B cell (primary cell): ENCODE measurements around the gene IL1RAPL1. TPM values are rescaled to one million over a fixed set of nuclear protein-coding genes. Genes with fewer than 3 reads are reported as not detected.

Source experiments
- ATAC-seq: fragments of 200-7000 bp; cut with Tn5 transposase; one replicate; pipeline ENCODE4 v1.10.0; 2021; ENCODE audit warnings: low read depth, mild to moderate bottlenecking, moderate number of reproducible peaks, moderate library complexity
- CTCF ChIA-PET: fragments of 350-600 bp; sonication (Branson Sonifier 250); formaldehyde crosslinking; loops from one replicate; lab custom pipeline; 2021; ENCODE audit warnings: antibody characterized with exemption, inconsistent platforms; lab: Charles Lee
- POLR2A ChIA-PET: fragments of 350-600 bp; sonication (Branson Sonifier 250); formaldehyde crosslinking; loops from one replicate; lab custom pipeline; 2021; ENCODE audit warnings: antibody characterized with exemption; lab: Charles Lee
- DNase-seq: peaks from one replicate; pipeline ENCODE4 v3.0.0; 2013
- H2AFZ ChIP-seq: 2 replicates; pipeline ENCODE4 v1.6.1; 2012; ENCODE audit warnings: mild to moderate bottlenecking, low read depth, low read length; ENCODE audit not compliant: insufficient read depth, poor library complexity, severe bottlenecking
- H3K27ac ChIP-seq, 2 donors: 1 replicate in 1 of 2; 2 replicates in 1 of 2; pipeline ENCODE4 v1.5.1; 2012 to 2013; ENCODE audit warnings: low read length in 2 of 2, mild to moderate bottlenecking in 2 of 2, moderate library complexity in 1 of 2
- H3K27me3 ChIP-seq, 4 experiments: fragments of 200-600 bp in 1 of 4; sonication (generic) in 1 of 4; replicated peaks in 1 of 4; 1 replicate in 2 of 4; 2 replicates in 2 of 4; pipeline versions ENCODE4 v1.6.1 to v1.7.0; 2013 to 2016; ENCODE audit warnings: low read length in 3 of 4, mild to moderate bottlenecking in 2 of 4, mixed read lengths in 1 of 4, moderate library complexity in 1 of 4; ENCODE audit not compliant: insufficient read depth in 4 of 4, control insufficient read depth in 3 of 4; ENCODE audit errors: control extremely low read depth in 1 of 4
- H3K36me3 ChIP-seq, 2 experiments: replicated peaks in 1 of 2; 1 replicate in 1 of 2; 2 replicates in 1 of 2; pipeline versions ENCODE4 v1.6.1 to v1.7.1; 2013; ENCODE audit warnings: low read length in 1 of 2; ENCODE audit not compliant: insufficient read depth in 2 of 2, control insufficient read depth in 1 of 2; ENCODE audit errors: control extremely low read depth in 1 of 2, extremely low read depth in 1 of 2
- H3K4me1 ChIP-seq, 2 donors: fragments of 200-600 bp in 1 of 2; sonication (generic) in 1 of 2; 1 replicate in 1 of 2; 2 replicates in 1 of 2; pipeline versions ENCODE4 v1.5.1 to v1.6.1; 2013 to 2017; ENCODE audit warnings: low read length in 2 of 2; ENCODE audit not compliant: control insufficient read depth in 2 of 2, insufficient read depth in 2 of 2
- H3K4me2 ChIP-seq: replicated peaks from 2 replicates; pipeline ENCODE3; 2012; ENCODE audit warnings: mild to moderate bottlenecking, low read depth, low read length; ENCODE audit not compliant: poor library complexity, severe bottlenecking
- H3K4me3 ChIP-seq, 5 experiments: fragments of 200-600 bp in 1 of 5; sonication (generic) in 1 of 5; 1 replicate in 3 of 5; 2 replicates in 2 of 5; pipeline versions ENCODE4 v1.5.1 to v1.7.0; 2011 to 2016; ENCODE audit warnings: low read length in 4 of 5, mild to moderate bottlenecking in 4 of 5, low read depth in 2 of 5, control low read depth in 1 of 5, moderate library complexity in 1 of 5; ENCODE audit not compliant: insufficient read depth in 1 of 5; ENCODE audit errors: control extremely low read depth in 1 of 5, extremely low read depth in 1 of 5
- H3K79me2 ChIP-seq: fragments of 200-600 bp; sonication (generic); one replicate; pipeline ENCODE4 v1.6.0; 2016; ENCODE audit warnings: low read length; ENCODE audit not compliant: control insufficient read depth, insufficient read depth
- H3K9ac ChIP-seq: fragments of 200-600 bp; sonication (generic); 2 replicates; pipeline ENCODE4 v1.6.1; 2017; ENCODE audit warnings: mild to moderate bottlenecking, low read length, moderate library complexity
- H3K9me3 ChIP-seq, 3 donors: one replicate each; pipeline versions ENCODE4 v1.6.1 to v1.7.1; 2013; ENCODE audit warnings: low read length in 2 of 3; ENCODE audit not compliant: control insufficient read depth in 2 of 3, insufficient read depth in 1 of 3; ENCODE audit errors: control extremely low read depth in 1 of 3
- H4K20me1 ChIP-seq: 2 replicates; pipeline ENCODE4 v1.6.0; 2012; ENCODE audit warnings: mild to moderate bottlenecking, low read length; ENCODE audit not compliant: insufficient read depth, control insufficient read depth, poor library complexity, severe bottlenecking
- H3K27ac Mint-ChIP-seq: one replicate; pipeline ENCODE4 v1.8.0; 2021; ENCODE audit warnings: mixed read lengths
- H3K27me3 Mint-ChIP-seq: one replicate; pipeline ENCODE4 v1.8.0; 2021; ENCODE audit warnings: mixed read lengths
- H3K4me1 Mint-ChIP-seq: one replicate; pipeline ENCODE4 v1.8.0; 2021; ENCODE audit warnings: mixed read lengths
- H3K4me3 Mint-ChIP-seq: one replicate; pipeline ENCODE4 v1.8.0; 2021; ENCODE audit warnings: mixed read lengths
- H3K9me3 Mint-ChIP-seq: one replicate; pipeline ENCODE4 v1.8.0; 2022; ENCODE audit warnings: mixed read lengths; ENCODE audit not compliant: insufficient read depth
- CTCF ChIP-seq: fragments of 200-600 bp; IDR thresholded peaks from one replicate; pipeline ENCODE4 v1.8.0; 2022; ENCODE audit warnings: antibody characterized with exemption, mild to moderate bottlenecking
- EZH2 ChIP-seq: IDR thresholded peaks from 2 replicates; pipeline ENCODE4 v1.6.1; 2012; ENCODE audit warnings: borderline replicate concordance, low read depth, mild to moderate bottlenecking, moderate library complexity, low read length; ENCODE audit not compliant: insufficient read depth, poor library complexity, severe bottlenecking
- WGBS: methylation state at CpG from one replicate; pipeline ENCODE4 v1.1.5; 2013; ENCODE audit warnings: missing lambda C conversion rate; ENCODE audit not compliant: insufficient coverage; 5-methylcytosine and 5-hydroxymethylcytosine counted together
- intact Hi-C: fragments of 100-400 bp; cut with micrococcal nuclease; formaldehyde crosslinking; loops from one replicate; pipeline ENCODE4 v1.10.0; 2022
- polyA plus RNA-seq: library from polyadenylated mRNA; depleted of rRNA; stranded (reverse); fragments of >200 nt; gene quantifications from 2 replicates; pipeline ENCODE4 v1.2.3, GENCODE V29; 2012
- total RNA-seq, 2 donors: library from RNA; stranded (reverse); fragments of 120-200 nt in 1 of 2; gene quantifications; 1 replicate in 1 of 2; 2 replicates in 1 of 2; pipeline versions ENCODE4 v1.2.3 to v1.2.4, GENCODE V29; 2013 to 2022

The IL1RAPL1 gene
- total and polyA plus RNA-seq, 2 donors (not counting 1 experiment from before 2014, with no cell fraction given), result not detected

- no peaks in the 10 kb centered on the region for H4K20me1 ChIP-seq
- H3K79me2 ChIP-seq, result no peaks in the 10 kb centered on the region
- no peak overlapping the region for H3K4me2 ChIP-seq
- H3K4me1 ChIP-seq, result no peaks in the 10 kb centered on the region
- no peaks in the 10 kb centered on the region for H3K36me3 ChIP-seq
- H3K27ac Mint-ChIP-seq, result no peak overlapping the region
- no peaks in the 10 kb centered on the region for H3K27me3 Mint-ChIP-seq
- no peaks in the 10 kb centered on the region for H3K4me1 Mint-ChIP-seq
- ChIA-PET CTCF (no interaction called here), POLR2A (no interaction called here)
- no peaks in the 10 kb centered on the region for H3K9me3 Mint-ChIP-seq
- no peak for ATAC-seq
- H3K9me3 ChIP-seq, result no peaks in the 10 kb centered on the region
- DNase-seq, result no peak
- H3K27ac ChIP-seq, result no peak overlapping the region
- H3K9ac ChIP-seq, result no peak overlapping the region
- WGBS, result 25% methylated on average over 2 of the region's 3 CpGs
- H3K4me3 ChIP-seq, result no peak overlapping the region
- no peak overlapping the region for H2AFZ ChIP-seq
- intact Hi-C loops, result no loop called here
- H3K4me3 Mint-ChIP-seq, result no peak overlapping the region
- TF ChIP-seq EZH2 (no peak), CTCF (no peak)
- no peaks in the 10 kb centered on the region for H3K27me3 ChIP-seq
These were observed 1283.4 kb downstream of the IL1RAPL1 start for GRCh38 chrX:29870608-29871007.

- Histone ChIP-seq H2AFZ (no peak overlapping the region), H3K79me2 (no peaks in the 10 kb centered on the region), H3K9me3 (no peaks in the 10 kb centered on the region), H3K4me1 (no peaks in the 10 kb centered on the region), H3K4me2 (no peak overlapping the region), H3K27me3 (no peaks in the 10 kb centered on the region), H3K4me3 (no peak overlapping the region), H3K27ac (no peak overlapping the region), H4K20me1 (no peaks in the 10 kb centered on the region), H3K9ac (no peak overlapping the region), H3K36me3 (no peaks in the 10 kb centered on the region)
- ATAC-seq, result no peak
- DNase-seq, result no peak
- ChIA-PET POLR2A (no interaction called here), CTCF (no interaction called here)
- intact Hi-C loops, result no loop called here
- no CpG with 5 or more reads among the region's 2 CpGs for WGBS
- TF ChIP-seq EZH2 (no peak), CTCF (no peak)
- H3K4me3 Mint-ChIP-seq, result no peak overlapping the region
- H3K27me3 Mint-ChIP-seq, result no peaks in the 10 kb centered on the region
- no peaks in the 10 kb centered on the region for H3K9me3 Mint-ChIP-seq
- H3K27ac Mint-ChIP-seq, result no peak overlapping the region
- H3K4me1 Mint-ChIP-seq, result no peaks in the 10 kb centered on the region
These were observed 1285.6 kb downstream of the IL1RAPL1 start for GRCh38 chrX:29872831-29873230.
